Progenitor cell of endocrine pancreas (in vitro differentiated cells): ENCODE measurements around the gene ACSS3. TPM values are rescaled to one million over a fixed set of nuclear protein-coding genes. Genes with fewer than 3 reads are reported as not detected.

ENCODE experiments used
- DNase-seq: peaks from one replicate; pipeline ENCODE4 v3.0.0; 2021; ENCODE audit warnings: low spot score; ENCODE audit not compliant: unreplicated experiment
- H3K27ac Mint-ChIP-seq: 2 replicates; pipeline ENCODE4 v1.8.0; 2021; ENCODE audit warnings: mild to moderate bottlenecking, moderate library complexity, mixed read lengths
- H3K27me3 Mint-ChIP-seq: 2 replicates; pipeline ENCODE4 v1.8.0; 2021; ENCODE audit warnings: mixed read lengths
- H3K36me3 Mint-ChIP-seq: 2 replicates; pipeline ENCODE4 v1.8.0; 2022; ENCODE audit warnings: mixed read lengths; ENCODE audit not compliant: insufficient read depth
- H3K4me1 Mint-ChIP-seq: 2 replicates; pipeline ENCODE4 v1.8.0; 2021; ENCODE audit warnings: low read depth, mixed read lengths
- H3K4me3 Mint-ChIP-seq: 2 replicates; pipeline ENCODE4 v1.8.0; 2021; ENCODE audit warnings: low read depth, mild to moderate bottlenecking, moderate library complexity, mixed read lengths
- H3K9me3 Mint-ChIP-seq: 2 replicates; pipeline ENCODE4 v1.8.0; 2021; ENCODE audit warnings: low read depth, mixed read lengths
- CTCF ChIP-seq: fragments of 200-600 bp; sonication (generic); IDR thresholded peaks from one replicate; pipeline ENCODE4 v1.5.0; 2021; ENCODE audit warnings: antibody characterized with exemption, mild to moderate bottlenecking; ENCODE audit not compliant: unreplicated experiment
- total RNA-seq: library from RNA; stranded (reverse); gene quantifications from 2 replicates; pipeline ENCODE4 v1.2.1, GENCODE V29; 2021

The ACSS3 gene
- total RNA-seq, 1 donor from 2014 or later: 15.9 TPM

GRCh38 chr12:81085832-81086231 is 8.0 kb downstream of the ACSS3 start:
- no peaks in the 10 kb centered on the region for H3K9me3 Mint-ChIP-seq
- H3K36me3 Mint-ChIP-seq: no peaks in the 10 kb centered on the region
- TF ChIP-seq CTCF: no peak
- peaks cover 33% of the 10 kb centered on the region for H3K4me1 Mint-ChIP-seq
- no peaks in the 10 kb centered on the region for H3K27me3 Mint-ChIP-seq
- no peak overlapping the region for H3K27ac Mint-ChIP-seq
- H3K4me3 Mint-ChIP-seq: no peak overlapping the region
- DNase-seq: no peak

DNA sequence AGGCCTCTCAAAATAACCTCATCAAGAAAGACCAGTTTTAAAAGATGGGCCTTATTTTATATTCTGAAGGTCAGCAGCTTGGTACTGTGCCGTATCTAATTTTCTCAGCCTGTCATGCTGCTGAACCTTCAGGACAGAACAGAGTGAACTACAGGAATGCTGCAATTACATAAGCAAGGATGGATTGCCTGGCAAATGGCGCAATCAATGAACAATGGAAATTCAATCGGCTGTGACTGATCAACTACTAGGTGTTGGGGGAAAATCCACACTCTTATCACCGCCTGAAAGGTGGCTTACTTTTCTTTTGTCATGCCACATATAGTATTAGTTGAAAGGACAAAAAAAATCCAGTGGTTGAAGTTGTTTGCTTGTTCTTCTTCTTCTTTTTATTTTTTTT is 8.5 kb downstream of the ACSS3 start:
- H3K4me3 Mint-ChIP-seq: no peak overlapping the region
- peaks cover 33% of the 10 kb centered on the region for H3K4me1 Mint-ChIP-seq
- no peak for TF ChIP-seq CTCF
- H3K27ac Mint-ChIP-seq: no peak overlapping the region
- no peaks in the 10 kb centered on the region for H3K27me3 Mint-ChIP-seq
- no peaks in the 10 kb centered on the region for H3K9me3 Mint-ChIP-seq
- H3K36me3 Mint-ChIP-seq: no peaks in the 10 kb centered on the region
- no peak for DNase-seq

- H3K4me3 Mint-ChIP-seq: no peak overlapping the region
- peaks cover 34% of the 10 kb centered on the region for H3K4me1 Mint-ChIP-seq
- no peaks in the 10 kb centered on the region for H3K9me3 Mint-ChIP-seq
- TF ChIP-seq CTCF: no peak
- H3K27ac Mint-ChIP-seq: no peak overlapping the region
- no peaks in the 10 kb centered on the region for H3K27me3 Mint-ChIP-seq
- DNase-seq: no peak
- no peaks in the 10 kb centered on the region for H3K36me3 Mint-ChIP-seq
Measured at GRCh38 chr12:81088221-81088620, 10.3 kb downstream of the ACSS3 start.

DNA sequence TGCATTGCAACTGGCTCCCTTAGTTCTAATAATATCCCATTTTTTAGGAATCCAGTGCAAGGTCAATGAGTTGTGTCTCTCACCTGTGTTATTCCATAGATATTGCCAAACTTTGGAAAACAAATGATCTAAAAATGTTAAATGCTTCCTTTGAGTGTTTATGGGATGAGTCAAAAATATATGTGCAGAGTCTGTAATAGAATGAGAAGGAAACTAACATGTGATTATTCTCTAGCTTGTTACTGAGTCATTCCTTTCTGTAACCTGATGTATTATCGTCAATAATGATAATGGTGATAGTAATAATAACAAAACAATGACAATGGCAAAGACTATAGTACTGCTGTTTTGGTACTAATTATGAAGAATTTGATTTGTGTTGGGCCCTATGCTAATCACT is 11.5 kb downstream of the ACSS3 start:
- no peak for TF ChIP-seq CTCF
- Mint-ChIP-seq H3K27ac (no peak overlapping the region), H3K36me3 (no peaks in the 10 kb centered on the region), H3K4me3 (no peak overlapping the region), H3K27me3 (no peaks in the 10 kb centered on the region), H3K4me1 (peaks cover 30% of the 10 kb centered on the region), H3K9me3 (no peaks in the 10 kb centered on the region)
- DNase-seq: no peak

DNA sequence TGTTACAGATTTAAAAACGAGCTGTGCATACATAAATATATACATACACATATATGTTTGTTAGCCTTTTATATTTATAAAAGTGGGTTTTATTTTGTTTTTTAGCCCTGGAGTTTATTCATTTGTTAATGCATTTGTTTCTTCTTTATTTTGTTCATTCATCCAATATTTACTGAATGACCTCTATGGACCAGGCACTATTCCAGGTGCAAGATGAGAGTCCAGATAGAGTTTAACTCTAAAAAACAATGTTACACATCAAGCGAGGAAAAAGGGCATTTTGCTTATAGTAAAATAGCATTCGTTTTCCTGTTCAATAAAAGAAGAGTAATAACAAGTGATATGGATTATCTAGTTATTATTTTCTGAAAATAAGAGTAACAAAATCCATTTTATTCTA is 14.2 kb downstream of the ACSS3 start:
- no peak overlapping the region for H3K27ac Mint-ChIP-seq
- no peaks in the 10 kb centered on the region for H3K36me3 Mint-ChIP-seq
- no peak for DNase-seq
- no peaks in the 10 kb centered on the region for H3K9me3 Mint-ChIP-seq
- no peak overlapping the region for H3K4me3 Mint-ChIP-seq
- peaks cover 16% of the 10 kb centered on the region for H3K4me1 Mint-ChIP-seq
- no peak for TF ChIP-seq CTCF
- no peaks in the 10 kb centered on the region for H3K27me3 Mint-ChIP-seq
